Transverse colon (tissue), 4 donors: ENCODE data around the gene APBB1IP.

Source experiments
- EP300 ChIP-seq: sonication (generic); formaldehyde crosslinking; IDR thresholded peaks from one replicate; pipeline ENCODE4 v1.6.1; 2017; ENCODE audit warnings: antibody characterized with exemption, low read depth
- POLR2A ChIP-seq: fragments of 450-650 bp; IDR thresholded peaks from one replicate; pipeline ENCODE4 v1.6.1; 2016; ENCODE audit warnings: antibody characterized with exemption, mild to moderate bottlenecking, moderate library complexity
- POLR2AphosphoS5 ChIP-seq, 3 donors: sonication (generic); formaldehyde crosslinking; IDR thresholded peaks; one replicate each; pipeline ENCODE4 v1.6.1; 2016; ENCODE audit warnings: antibody characterized with exemption in 3 of 3
- TF ChIP-seq, protein P1 (sequence below), 5 experiments: fragments of 200-600 bp in 3 of 5; fragments of 450-650 bp in 2 of 5; sonication (generic) in 3 of 5; IDR thresholded peaks; 1 replicate in 2 of 5; 2 replicates in 3 of 5; pipeline ENCODE4 v1.5.1; 2016 to 2017; ENCODE audit warnings: antibody characterized with exemption in 5 of 5, inconsistent platforms in 3 of 5, mild to moderate bottlenecking in 2 of 5, moderate library complexity in 1 of 5

DNA sequence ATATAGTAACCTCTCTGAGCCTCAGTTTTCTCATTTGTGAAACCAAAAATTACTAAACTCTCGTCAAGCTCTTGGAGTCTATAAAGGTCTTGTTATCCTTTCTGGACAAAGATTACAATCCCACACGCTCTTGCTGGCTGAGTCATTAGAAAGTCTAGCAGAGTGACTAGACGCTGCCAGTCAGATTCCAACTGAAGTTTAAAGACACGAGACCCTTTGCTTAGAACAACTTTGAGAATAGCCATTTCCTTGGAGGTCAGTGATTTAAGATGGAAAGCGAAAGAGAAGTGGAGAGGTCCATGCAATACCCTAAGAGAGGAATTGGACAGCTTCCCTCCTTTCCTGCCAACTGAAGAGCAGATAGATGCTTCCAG, 119.5 kb downstream of the APBB1IP start:
- no peak for TF ChIP-seq POLR2A
- TF ChIP-seq, protein P1, sequence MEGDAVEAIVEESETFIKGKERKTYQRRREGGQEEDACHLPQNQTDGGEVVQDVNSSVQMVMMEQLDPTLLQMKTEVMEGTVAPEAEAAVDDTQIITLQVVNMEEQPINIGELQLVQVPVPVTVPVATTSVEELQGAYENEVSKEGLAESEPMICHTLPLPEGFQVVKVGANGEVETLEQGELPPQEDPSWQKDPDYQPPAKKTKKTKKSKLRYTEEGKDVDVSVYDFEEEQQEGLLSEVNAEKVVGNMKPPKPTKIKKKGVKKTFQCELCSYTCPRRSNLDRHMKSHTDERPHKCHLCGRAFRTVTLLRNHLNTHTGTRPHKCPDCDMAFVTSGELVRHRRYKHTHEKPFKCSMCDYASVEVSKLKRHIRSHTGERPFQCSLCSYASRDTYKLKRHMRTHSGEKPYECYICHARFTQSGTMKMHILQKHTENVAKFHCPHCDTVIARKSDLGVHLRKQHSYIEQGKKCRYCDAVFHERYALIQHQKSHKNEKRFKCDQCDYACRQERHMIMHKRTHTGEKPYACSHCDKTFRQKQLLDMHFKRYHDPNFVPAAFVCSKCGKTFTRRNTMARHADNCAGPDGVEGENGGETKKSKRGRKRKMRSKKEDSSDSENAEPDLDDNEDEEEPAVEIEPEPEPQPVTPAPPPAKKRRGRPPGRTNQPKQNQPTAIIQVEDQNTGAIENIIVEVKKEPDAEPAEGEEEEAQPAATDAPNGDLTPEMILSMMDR (IDR thresholded peaks at IDR 0.05), result no peak
- TF ChIP-seq EP300, result no peak
- TF ChIP-seq POLR2AphosphoS5 (IDR thresholded peaks at IDR 0.05), result no peak
